ENCODE measurements around the gene GLG1. TPM values are rescaled to one million over a fixed set of nuclear protein-coding genes. Genes with fewer than 3 reads are reported as not detected.

GLG1 gene
- total RNA-seq, 1 experiment from 2014 or later, result 237 TPM

DNA sequence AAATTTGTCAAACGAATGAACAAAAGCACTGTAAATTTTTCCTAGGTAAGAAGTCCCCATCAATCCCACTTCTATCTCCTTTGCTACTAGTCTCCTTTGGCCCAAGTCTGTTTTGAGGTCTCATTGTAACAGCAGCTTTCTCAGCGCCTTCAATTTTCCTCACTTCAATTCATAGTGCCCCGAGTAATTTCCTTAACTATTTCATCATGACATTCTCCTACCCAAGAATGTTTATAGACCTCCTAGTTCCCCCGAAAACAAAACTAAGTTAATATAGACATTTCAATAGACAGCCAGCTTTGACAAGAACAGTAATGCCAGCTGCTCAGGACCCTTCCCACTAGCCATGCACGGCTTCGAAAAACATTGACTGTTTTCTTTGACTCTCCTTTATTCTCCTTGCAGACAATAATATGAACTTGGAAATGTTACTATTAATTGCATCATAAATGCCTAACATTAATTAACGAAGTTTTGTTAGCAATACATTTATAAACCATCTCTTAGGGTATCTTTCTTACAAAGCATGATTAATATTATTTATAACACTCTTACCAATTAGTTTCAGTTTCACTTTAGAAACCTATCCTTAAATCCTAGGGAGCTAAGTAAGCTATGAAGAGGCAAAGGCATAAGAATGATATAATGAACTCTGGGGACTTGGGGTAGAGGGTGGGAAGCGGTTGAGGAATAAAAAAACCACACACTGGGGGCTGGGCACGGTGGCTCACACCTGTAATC is 22.8 kb downstream of the GLG1 start (continued):
- TF ChIP-seq, protein P1, sequence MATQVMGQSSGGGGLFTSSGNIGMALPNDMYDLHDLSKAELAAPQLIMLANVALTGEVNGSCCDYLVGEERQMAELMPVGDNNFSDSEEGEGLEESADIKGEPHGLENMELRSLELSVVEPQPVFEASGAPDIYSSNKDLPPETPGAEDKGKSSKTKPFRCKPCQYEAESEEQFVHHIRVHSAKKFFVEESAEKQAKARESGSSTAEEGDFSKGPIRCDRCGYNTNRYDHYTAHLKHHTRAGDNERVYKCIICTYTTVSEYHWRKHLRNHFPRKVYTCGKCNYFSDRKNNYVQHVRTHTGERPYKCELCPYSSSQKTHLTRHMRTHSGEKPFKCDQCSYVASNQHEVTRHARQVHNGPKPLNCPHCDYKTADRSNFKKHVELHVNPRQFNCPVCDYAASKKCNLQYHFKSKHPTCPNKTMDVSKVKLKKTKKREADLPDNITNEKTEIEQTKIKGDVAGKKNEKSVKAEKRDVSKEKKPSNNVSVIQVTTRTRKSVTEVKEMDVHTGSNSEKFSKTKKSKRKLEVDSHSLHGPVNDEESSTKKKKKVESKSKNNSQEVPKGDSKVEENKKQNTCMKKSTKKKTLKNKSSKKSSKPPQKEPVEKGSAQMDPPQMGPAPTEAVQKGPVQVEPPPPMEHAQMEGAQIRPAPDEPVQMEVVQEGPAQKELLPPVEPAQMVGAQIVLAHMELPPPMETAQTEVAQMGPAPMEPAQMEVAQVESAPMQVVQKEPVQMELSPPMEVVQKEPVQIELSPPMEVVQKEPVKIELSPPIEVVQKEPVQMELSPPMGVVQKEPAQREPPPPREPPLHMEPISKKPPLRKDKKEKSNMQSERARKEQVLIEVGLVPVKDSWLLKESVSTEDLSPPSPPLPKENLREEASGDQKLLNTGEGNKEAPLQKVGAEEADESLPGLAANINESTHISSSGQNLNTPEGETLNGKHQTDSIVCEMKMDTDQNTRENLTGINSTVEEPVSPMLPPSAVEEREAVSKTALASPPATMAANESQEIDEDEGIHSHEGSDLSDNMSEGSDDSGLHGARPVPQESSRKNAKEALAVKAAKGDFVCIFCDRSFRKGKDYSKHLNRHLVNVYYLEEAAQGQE (IDR thresholded peaks at IDR 0.05; ENCODE audit: low read depth), result no peak
- TF ChIP-seq POLR2AphosphoS5 (IDR thresholded peaks at IDR 0.05; ENCODE audit: low read depth, low read length) (no peak), ZNF274 (IDR thresholded peaks at IDR 0.05; ENCODE audit: low read depth, low read length) (no peak), SP1 (IDR thresholded peaks at IDR 0.05; ENCODE audit: low read depth) (no peak), ZFX (IDR thresholded peaks at IDR 0.05) (no peak)
- TF ChIP-seq, protein P2, sequence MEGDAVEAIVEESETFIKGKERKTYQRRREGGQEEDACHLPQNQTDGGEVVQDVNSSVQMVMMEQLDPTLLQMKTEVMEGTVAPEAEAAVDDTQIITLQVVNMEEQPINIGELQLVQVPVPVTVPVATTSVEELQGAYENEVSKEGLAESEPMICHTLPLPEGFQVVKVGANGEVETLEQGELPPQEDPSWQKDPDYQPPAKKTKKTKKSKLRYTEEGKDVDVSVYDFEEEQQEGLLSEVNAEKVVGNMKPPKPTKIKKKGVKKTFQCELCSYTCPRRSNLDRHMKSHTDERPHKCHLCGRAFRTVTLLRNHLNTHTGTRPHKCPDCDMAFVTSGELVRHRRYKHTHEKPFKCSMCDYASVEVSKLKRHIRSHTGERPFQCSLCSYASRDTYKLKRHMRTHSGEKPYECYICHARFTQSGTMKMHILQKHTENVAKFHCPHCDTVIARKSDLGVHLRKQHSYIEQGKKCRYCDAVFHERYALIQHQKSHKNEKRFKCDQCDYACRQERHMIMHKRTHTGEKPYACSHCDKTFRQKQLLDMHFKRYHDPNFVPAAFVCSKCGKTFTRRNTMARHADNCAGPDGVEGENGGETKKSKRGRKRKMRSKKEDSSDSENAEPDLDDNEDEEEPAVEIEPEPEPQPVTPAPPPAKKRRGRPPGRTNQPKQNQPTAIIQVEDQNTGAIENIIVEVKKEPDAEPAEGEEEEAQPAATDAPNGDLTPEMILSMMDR (IDR thresholded peaks at IDR 0.05 in 2 of 3, conservative IDR thresholded peaks at IDR 0.05 in 1 of 3; ENCODE audit: borderline replicate concordance in 1 of 3, insufficient read depth in 1 of 3, low read depth in 2 of 3, low read length in 2 of 3), result no peak

DNA sequence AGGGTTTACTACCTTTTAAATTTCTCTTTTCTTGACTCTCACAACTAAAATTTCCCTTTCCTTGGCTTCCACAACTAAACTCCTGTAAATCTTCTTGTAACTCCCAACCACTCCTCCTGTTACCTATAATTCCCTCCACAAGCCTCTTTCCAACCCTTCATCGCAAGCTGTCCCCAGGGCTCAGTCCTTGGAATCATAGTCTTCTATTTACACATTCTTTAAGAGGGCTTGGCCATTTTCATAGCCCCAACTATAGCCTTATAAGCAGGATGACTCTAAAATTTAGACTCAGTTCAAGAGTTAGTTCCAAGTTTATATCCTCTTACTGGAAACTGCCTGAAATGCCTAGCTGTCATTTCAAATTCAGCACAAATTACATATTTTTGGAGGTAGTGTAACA is 23.9 kb downstream of the GLG1 start:
- Histone ChIP-seq H3K4me2 (ENCODE audit: low read length) (0 out of 2 replicates have a peak overlapping the region, but pooled peaks have one; percentile 8), H3K36me3 (ENCODE audit: control insufficient read depth in 1 of 2, insufficient read depth in 2 of 2, low read length in 2 of 2) (no peaks in the 10 kb centered on the region), H3K79me2 (ENCODE audit: insufficient read depth, low read length) (peaks cover 93% of the 10 kb centered on the region), H4K20me1 (ENCODE audit: insufficient read depth) (peaks cover 6% of the 10 kb centered on the region; the same call in 1 of the 2 replicates), H3K9me3 (ENCODE audit: control insufficient read depth in 1 of 2, insufficient read depth in 1 of 2, low read depth in 1 of 2, low read length in 2 of 2) (no peaks in the 10 kb centered on the region), H2AFZ (ENCODE audit: low read depth, low read length, poor library complexity, severe bottlenecking) (no peak overlapping the region), H3K4me3 (replicated peaks in 1 of 2; ENCODE audit: low read depth in 1 of 2, low read length in 2 of 2) (no peak overlapping the region), H3K9ac (ENCODE audit: low read length) (no peak overlapping the region), H3K27me3 (ENCODE audit: insufficient read depth, low read length) (no peaks in the 10 kb centered on the region), H3K9me2 (ENCODE audit: insufficient read depth) (no peaks in the 10 kb centered on the region), H3K4me1 (ENCODE audit: control insufficient read depth in 1 of 2, insufficient read depth in 2 of 2, low read length in 2 of 2) (peaks cover 80 to 83% of the 10 kb centered on the region in 2 experiments), H3K27ac (ENCODE audit: low read depth, low read length) (peak overlapping the region; percentile 6)
- TF ChIP-seq POLR2AphosphoS5 (IDR thresholded peaks at IDR 0.05; ENCODE audit: low read depth, low read length) (no peak), ZNF274 (IDR thresholded peaks at IDR 0.05; ENCODE audit: low read depth, low read length) (no peak), SP1 (IDR thresholded peaks at IDR 0.05; ENCODE audit: low read depth) (no peak)
- TF ChIP-seq, protein P3, sequence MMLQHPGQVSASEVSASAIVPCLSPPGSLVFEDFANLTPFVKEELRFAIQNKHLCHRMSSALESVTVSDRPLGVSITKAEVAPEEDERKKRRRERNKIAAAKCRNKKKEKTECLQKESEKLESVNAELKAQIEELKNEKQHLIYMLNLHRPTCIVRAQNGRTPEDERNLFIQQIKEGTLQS (IDR thresholded peaks at IDR 0.05), result no peak
- TF ChIP-seq, protein P4, sequence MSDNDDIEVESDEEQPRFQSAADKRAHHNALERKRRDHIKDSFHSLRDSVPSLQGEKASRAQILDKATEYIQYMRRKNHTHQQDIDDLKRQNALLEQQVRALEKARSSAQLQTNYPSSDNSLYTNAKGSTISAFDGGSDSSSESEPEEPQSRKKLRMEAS (IDR thresholded peaks at IDR 0.05), result no peak
- TF ChIP-seq, protein P2 (IDR thresholded peaks at IDR 0.05 in 2 of 3, conservative IDR thresholded peaks at IDR 0.05 in 1 of 3; ENCODE audit: borderline replicate concordance in 1 of 3, insufficient read depth in 1 of 3, low read depth in 2 of 3, low read length in 2 of 3), result no peak
- no peak for ATAC-seq
- RAD21 ChIA-PET (ENCODE audit: low non-redundant PET in 1 of 2, low total read pairs in 2 of 2, uncharacterized antibody in 2 of 2, unreplicated experiment in 2 of 2), result no interaction called here
- POLR2A ChIA-PET, result no interaction called here
- no peak for DNase-seq (ENCODE audit: low read depth, low spot score)
- CTCF ChIA-PET, result no interaction called here
- no TSS peak for BruUV-seq (replicated peaks)
- intact Hi-C loops (cut with micrococcal nuclease), result no loop called here
